ENCODE data around the gene RPS28. TPM values are rescaled to one million over a fixed set of nuclear protein-coding genes. Genes with fewer than 3 reads are reported as not detected.

The RPS28 gene
- total RNA-seq, 1 donor from 2014 or later: 1,352 TPM

GRCh38 chr19:8325454-8325853 is 4.2 kb downstream of the RPS28 start:
- Mint-ChIP-seq H3K27ac (no peak overlapping the region), H3K4me3 (no peak overlapping the region), H3K36me3 (no peaks in the 10 kb centered on the region), H3K9me3 (peaks cover 5% of the 10 kb centered on the region), H3K4me1 (peaks cover 20% of the 10 kb centered on the region), H3K27me3 (ENCODE audit: low read depth) (peaks cover 27% of the 10 kb centered on the region)
- TF ChIP-seq CTCF (IDR thresholded peaks at IDR 0.05; ENCODE audit: unreplicated experiment): no peak
- no peak for DNase-seq (ENCODE audit: low spot score in 2 of 2, unreplicated experiment in 2 of 2)

- Mint-ChIP-seq H3K4me3 (no peak overlapping the region), H3K36me3 (no peaks in the 10 kb centered on the region), H3K9me3 (peaks cover 5% of the 10 kb centered on the region), H3K4me1 (no peaks in the 10 kb centered on the region), H3K27me3 (ENCODE audit: low read depth) (peaks cover 63% of the 10 kb centered on the region), H3K27ac (no peak overlapping the region)
- no peak for DNase-seq (ENCODE audit: low spot score in 2 of 2, unreplicated experiment in 2 of 2)
- TF ChIP-seq CTCF (IDR thresholded peaks at IDR 0.05; ENCODE audit: unreplicated experiment): no peak
Measured at GRCh38 chr19:8329996-8330395, 8.7 kb downstream of the RPS28 start.

- Mint-ChIP-seq H3K27ac (no peak overlapping the region), H3K4me3 (no peak overlapping the region), H3K36me3 (no peaks in the 10 kb centered on the region), H3K27me3 (ENCODE audit: low read depth) (peaks cover 71% of the 10 kb centered on the region), H3K9me3 (peaks cover 5% of the 10 kb centered on the region), H3K4me1 (no peaks in the 10 kb centered on the region)
- no peak for TF ChIP-seq CTCF (IDR thresholded peaks at IDR 0.05; ENCODE audit: unreplicated experiment)
- no peak for DNase-seq (ENCODE audit: low spot score in 2 of 2, unreplicated experiment in 2 of 2)
Measured at GRCh38 chr19:8331263-8331845, 10.1 kb downstream of the RPS28 start.

- no peaks in the 10 kb centered on the region for H3K9me3 Mint-ChIP-seq
- no peaks in the 10 kb centered on the region for H3K36me3 Mint-ChIP-seq
- H3K27me3 Mint-ChIP-seq (ENCODE audit: low read depth): peaks cover 77% of the 10 kb centered on the region
- no peak for TF ChIP-seq CTCF (IDR thresholded peaks at IDR 0.05; ENCODE audit: unreplicated experiment)
- H3K4me1 Mint-ChIP-seq: no peaks in the 10 kb centered on the region
- H3K27ac Mint-ChIP-seq: no peak overlapping the region
- no peak for DNase-seq (ENCODE audit: low spot score in 2 of 2, unreplicated experiment in 2 of 2)
- H3K4me3 Mint-ChIP-seq: no peak overlapping the region
Measured at GRCh38 chr19:8332976-8333766, 11.9 kb downstream of the RPS28 start.

GRCh38 chr19:8333767-8334457 is 12.6 kb downstream of the RPS28 start:
- Mint-ChIP-seq H3K4me3 (no peak overlapping the region), H3K36me3 (no peaks in the 10 kb centered on the region)
- no peak for DNase-seq (ENCODE audit: low spot score in 2 of 2, unreplicated experiment in 2 of 2)

More at GRCh38 chr19:8333767-8334457, 12.6 kb downstream of the RPS28 start:
- Mint-ChIP-seq H3K4me1 (no peaks in the 10 kb centered on the region), H3K27me3 (ENCODE audit: low read depth) (peaks cover 76% of the 10 kb centered on the region), H3K27ac (no peak overlapping the region), H3K9me3 (no peaks in the 10 kb centered on the region)
- TF ChIP-seq CTCF (IDR thresholded peaks at IDR 0.05; ENCODE audit: unreplicated experiment): no peak

All from mesothelial cell of epicardium (in vitro differentiated cells).